ENCODE measurements around the gene SEMA3B.
A peak's percentile ranks its signal among the peaks of the same experiment; 100 is the strongest.
"Not testable (repeated sequence)": the region's sequence is repeated elsewhere in the genome, so short reads cannot be mapped to it uniquely, and the experiment has no call there.

The SEMA3B gene

DNA sequence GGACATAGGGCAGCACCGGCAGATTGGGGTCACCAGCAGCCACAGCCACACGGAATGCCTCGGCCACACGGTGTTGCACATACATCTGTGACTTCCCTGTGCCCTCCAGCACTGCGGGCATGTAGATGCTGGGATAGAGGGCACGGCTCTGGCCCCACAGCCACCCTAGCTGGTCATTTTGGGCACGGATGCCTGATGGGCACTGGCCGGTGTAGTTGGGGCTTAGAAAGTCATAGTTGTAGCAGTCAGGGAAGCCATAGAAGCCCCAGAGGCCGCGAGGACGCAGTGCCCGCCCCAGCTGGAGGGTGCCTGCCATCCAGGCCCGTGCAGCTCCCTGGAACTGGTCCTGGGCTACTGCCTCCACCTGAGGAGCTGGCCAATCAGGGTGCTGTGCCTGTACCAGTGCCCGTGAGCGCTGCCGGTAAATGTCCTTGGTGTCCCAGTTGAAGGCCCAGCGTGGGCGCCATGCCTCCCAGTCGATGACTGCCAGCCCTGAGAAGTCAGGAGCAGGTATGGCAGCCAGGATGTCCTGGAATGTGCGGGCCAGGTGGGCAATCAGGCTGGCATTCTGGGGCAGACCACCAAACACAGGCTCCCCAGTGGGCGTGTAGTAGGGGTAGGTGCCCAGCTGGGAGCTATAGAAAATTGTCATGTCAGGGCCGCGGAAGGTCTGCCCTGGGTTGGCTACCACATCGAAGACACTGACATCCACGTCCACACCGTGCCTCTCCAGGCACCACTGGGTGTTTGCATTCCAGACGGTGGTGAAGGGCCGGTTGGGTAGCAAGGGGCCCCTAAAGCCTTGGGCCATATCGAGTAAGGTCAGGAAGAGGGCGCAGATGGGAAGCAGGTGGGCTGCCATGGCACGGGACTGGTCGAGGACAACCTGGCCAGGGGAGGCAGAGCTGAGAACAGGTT lies 33.4 kb downstream of the SEMA3B start:
- no peak overlapping the region for H3K4me3 ChIP-seq (ENCODE audit: low read length)
- DNase-seq (ENCODE audit: low read depth): no peak
- no peak for TF ChIP-seq CTCF (IDR thresholded peaks at IDR 0.05; ENCODE audit: insufficient read depth, low read depth, low read length, missing control alignments)

DNA sequence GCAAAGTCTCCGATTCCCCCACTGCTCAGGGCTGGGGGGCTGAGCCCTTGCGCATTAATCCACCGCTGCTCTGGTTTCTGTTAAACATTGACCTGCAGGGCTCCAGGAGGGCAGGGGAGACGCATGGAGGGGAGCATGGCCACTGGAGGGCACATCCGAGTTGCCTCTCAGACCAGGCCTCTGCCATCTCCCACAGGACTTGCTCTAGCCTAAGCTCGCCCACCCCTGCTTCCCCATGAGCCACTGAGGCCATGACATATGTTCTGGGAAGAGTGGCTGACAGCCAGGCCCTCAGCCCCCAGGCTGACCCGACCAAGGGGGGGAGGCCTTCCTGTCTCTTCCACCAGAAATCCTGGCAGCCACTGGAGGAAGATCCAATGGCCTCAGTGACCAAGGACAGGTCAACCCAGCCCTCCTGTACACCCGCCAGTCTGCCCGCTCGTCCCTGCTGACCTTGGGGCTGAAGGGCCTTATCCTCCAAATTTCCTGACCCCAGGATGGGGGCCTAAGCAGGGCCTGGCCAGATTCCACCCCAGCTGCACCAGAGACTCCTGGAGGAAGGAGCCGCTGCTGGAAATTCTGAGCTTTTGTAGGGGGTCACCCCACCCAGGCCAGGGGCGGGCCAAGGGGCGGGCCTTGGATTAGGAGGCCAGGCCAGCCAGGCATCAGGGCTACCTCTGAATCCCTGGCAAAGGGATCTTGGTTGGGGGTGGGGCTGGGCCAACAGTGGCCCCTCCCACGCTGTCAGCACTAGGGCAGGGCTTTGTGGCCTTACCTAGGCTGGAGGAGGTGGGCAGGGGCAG lies 34.3 kb downstream of the SEMA3B start, which contains the start of gene HYAL1:
Gene HYAL1, minus strand, starts transcription at position 562 of the 803 bp plus-strand sequence. CDS start 618 bp downstream, outside the sequence.
- H3K4me3 ChIP-seq (ENCODE audit: low read length): peak within 1 kb of the TSS; percentile 3
- DNase-seq (ENCODE audit: low read depth): peak; percentile 41
- peak; percentile 14 for TF ChIP-seq CTCF (IDR thresholded peaks at IDR 0.05; ENCODE audit: insufficient read depth, low read depth, low read length, missing control alignments)

GRCh38 chr3:50304601-50305000 lies 35.7 kb downstream of the SEMA3B start:
- no peak for TF ChIP-seq CTCF (IDR thresholded peaks at IDR 0.05; ENCODE audit: insufficient read depth, low read depth, low read length, missing control alignments)
- peak; percentile 66 for DNase-seq (ENCODE audit: low read depth)
- no peak overlapping the region for H3K4me3 ChIP-seq (ENCODE audit: low read length)

GRCh38 chr3:50312041-50312440 lies 43.1 kb downstream of the SEMA3B start:
- DNase-seq (ENCODE audit: low read depth): not testable (repeated sequence)

DNA sequence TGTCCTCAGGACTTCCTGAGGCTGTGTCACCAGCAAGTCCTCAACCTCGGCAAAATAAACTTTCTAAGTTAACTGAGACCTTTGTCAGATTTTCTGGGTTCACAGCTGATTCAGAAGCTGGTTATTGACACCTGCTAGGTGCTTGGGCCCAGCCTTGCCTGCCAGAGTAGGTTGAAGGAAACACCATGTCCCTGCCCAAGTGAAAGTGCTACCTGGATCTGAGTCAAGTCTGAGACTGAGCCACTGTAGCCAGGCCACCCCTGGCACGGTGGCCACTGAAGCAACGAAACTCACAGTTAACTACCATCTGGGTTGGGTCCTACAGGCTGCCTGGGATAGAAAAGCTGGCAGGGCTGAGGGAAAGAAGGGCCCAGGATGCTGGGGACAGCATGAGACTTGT lies 45.4 kb downstream of the SEMA3B start:
- no peak for DNase-seq (ENCODE audit: low read depth)
- H3K4me3 ChIP-seq (ENCODE audit: low read length): no peak overlapping the region
- TF ChIP-seq CTCF (IDR thresholded peaks at IDR 0.05; ENCODE audit: insufficient read depth, low read depth, low read length, missing control alignments): no peak

More at GRCh38 chr3:50312041-50312440, 43.1 kb downstream of the SEMA3B start:
- H3K4me3 ChIP-seq (ENCODE audit: low read length): not testable (repeated sequence)

GRCh38 chr3:50314816-50315215 lies 45.9 kb downstream of the SEMA3B start:
- no peak for TF ChIP-seq CTCF (IDR thresholded peaks at IDR 0.05; ENCODE audit: insufficient read depth, low read depth, low read length, missing control alignments)
- no peak for DNase-seq (ENCODE audit: low read depth)
- no peak overlapping the region for H3K4me3 ChIP-seq (ENCODE audit: low read length)

- no peak for TF ChIP-seq CTCF (IDR thresholded peaks at IDR 0.05; ENCODE audit: insufficient read depth, low read depth, low read length, missing control alignments)
- peak; percentile 99 for DNase-seq (ENCODE audit: low read depth)
- H3K4me3 ChIP-seq (ENCODE audit: low read length): no peak overlapping the region
Measured at GRCh38 chr3:50316657-50317242, 47.8 kb downstream of the SEMA3B start.
